Medulla oblongata (tissue), 1 donor: ENCODE data around the gene LHX3.

ENCODE experiments used
- DNase-seq: peaks from one replicate; pipeline ENCODE4 v3.0.0-alpha.2; 2015; ENCODE audit errors: extremely low spot score

Gene LHX3

GRCh38 chr9:136207616-136208015 lies 2.7 kb upstream of the LHX3 start:
- DNase-seq = no peak

GRCh38 chr9:136206602-136207275 lies 1.8 kb upstream of the LHX3 start:
- no peak for DNase-seq

- no peak for DNase-seq
These were observed 722 bp upstream of the LHX3 start for GRCh38 chr9:136205707-136205992.

GRCh38 chr9:136204145-136204805 lies 653 bp downstream of the LHX3 start:
- DNase-seq = no peak

GRCh38 chr9:136203408-136204144 lies 1.4 kb downstream of the LHX3 start:
- no peak for DNase-seq

- no peak for DNase-seq
These were observed 2.2 kb downstream of the LHX3 start for GRCh38 chr9:136202454-136203407.

GRCh38 chr9:136201609-136202453 lies 3.1 kb downstream of the LHX3 start:
- no peak for DNase-seq

GRCh38 chr9:136201174-136201573 lies 3.8 kb downstream of the LHX3 start:
- DNase-seq = no peak

GRCh38 chr9:136200424-136200823 lies 4.5 kb downstream of the LHX3 start:
- DNase-seq = no peak

GRCh38 chr9:136199391-136200288 lies 5.3 kb downstream of the LHX3 start:
- DNase-seq = no peak

GRCh38 chr9:136198605-136199083 lies 6.3 kb downstream of the LHX3 start:
- DNase-seq = no peak

GRCh38 chr9:136197930-136198604 lies 6.9 kb downstream of the LHX3 start:
- no peak for DNase-seq

GRCh38 chr9:136197084-136197875 lies 7.6 kb downstream of the LHX3 start:
- no peak for DNase-seq

GRCh38 chr9:136196404-136197083 lies 8.4 kb downstream of the LHX3 start:
- no peak for DNase-seq

GRCh38 chr9:136194540-136194939 lies 10.4 kb downstream of the LHX3 start:
- no peak for DNase-seq

GRCh38 chr9:136193891-136194279 lies 11.0 kb downstream of the LHX3 start:
- DNase-seq = no peak

- no peak for DNase-seq
These were observed 11.6 kb downstream of the LHX3 start for GRCh38 chr9:136193127-136193890.
